Smooth muscle cell of the coronary artery (primary cell): ENCODE measurements around the gene NTM. TPM values are rescaled to one million over a fixed set of nuclear protein-coding genes. Genes with fewer than 3 reads are reported as not detected.

Source experiments
- total RNA-seq: library from RNA; depleted of rRNA; stranded (reverse); fragments of >200 nt; gene quantifications from 2 replicates; pipeline ENCODE4 v1.2.3, GENCODE V29; 2014; ENCODE audit warnings: low replicate concordance

Gene NTM
- total RNA-seq = 16.1 and 16.8 TPM in 2 replicates

GRCh38 chr11:131370090-131370751 is at the start of gene NTM:
Gene NTM, plus strand, starts transcription at chr11:131370615.

